CD4-positive, alpha-beta T cell (primary cell): ENCODE data around the gene NLRP14. TPM values are rescaled to one million over a fixed set of nuclear protein-coding genes. Genes with fewer than 3 reads are reported as not detected.

Experiments
- ATAC-seq: fragments of 200-7000 bp; cut with Tn5 transposase; one replicate; pipeline ENCODE4 v1.10.0; 2022; ENCODE audit warnings: mild to moderate bottlenecking; ENCODE audit not compliant: poor library complexity
- CTCF ChIA-PET: fragments of 350-600 bp; sonication (Branson Sonifier 250); formaldehyde crosslinking; loops from one replicate; lab custom pipeline; 2021; ENCODE audit warnings: antibody characterized with exemption, inconsistent platforms; lab: Charles Lee
- POLR2A ChIA-PET: fragments of 350-600 bp; sonication (Branson Sonifier 250); formaldehyde crosslinking; loops from one replicate; lab custom pipeline; 2021; ENCODE audit warnings: antibody characterized with exemption, inconsistent platforms; lab: Charles Lee
- DNase-seq, 14 experiments: peaks; one replicate each; pipeline ENCODE4 v3.0.0-alpha.2; 2013 to 2020; ENCODE audit warnings: mixed read lengths in 2 of 14
- H3K27ac ChIP-seq, 2 donors: one replicate each; pipeline versions ENCODE4 v1.5.1 to v1.7.0; 2013; ENCODE audit warnings: low read length in 2 of 2, low read depth in 1 of 2, mild to moderate bottlenecking in 1 of 2
- H3K27me3 ChIP-seq, 2 experiments: 1 replicate in 1 of 2; 2 replicates in 1 of 2; pipeline versions ENCODE4 v1.6.1 to v1.7.0; 2013; ENCODE audit warnings: low read length in 2 of 2, control low read depth in 1 of 2, mild to moderate bottlenecking in 1 of 2, moderate library complexity in 1 of 2; ENCODE audit not compliant: insufficient read depth in 2 of 2, control insufficient read depth in 1 of 2
- H3K36me3 ChIP-seq: one replicate; pipeline ENCODE4 v1.6.1; 2013; ENCODE audit warnings: low read length, control low read depth; ENCODE audit not compliant: insufficient read depth
- H3K4me1 ChIP-seq: one replicate; pipeline ENCODE4 v1.6.1; 2013; ENCODE audit warnings: low read length, control low read depth; ENCODE audit not compliant: insufficient read depth
- H3K4me3 ChIP-seq: one replicate; pipeline ENCODE4 v1.5.1; 2013; ENCODE audit warnings: mild to moderate bottlenecking, low read length, moderate library complexity
- H3K9me3 ChIP-seq, 2 experiments: 1 replicate in 1 of 2; 2 replicates in 1 of 2; pipeline versions ENCODE4 v1.6.1 to v1.7.0; 2013; ENCODE audit warnings: low read length in 2 of 2, mild to moderate bottlenecking in 2 of 2, control low read depth in 1 of 2, moderate library complexity in 1 of 2; ENCODE audit not compliant: control insufficient read depth in 1 of 2, insufficient read depth in 1 of 2
- H3K27ac Mint-ChIP-seq: one replicate; pipeline ENCODE4 v1.8.0; 2020; ENCODE audit warnings: mixed read lengths
- H3K27me3 Mint-ChIP-seq: one replicate; pipeline ENCODE4 v1.8.0; 2021; ENCODE audit warnings: mixed read lengths
- H3K36me3 Mint-ChIP-seq: one replicate; pipeline ENCODE4 v1.8.0; 2021; ENCODE audit warnings: low read depth, mixed read lengths
- H3K4me1 Mint-ChIP-seq: one replicate; pipeline ENCODE4 v1.8.0; 2021; ENCODE audit warnings: low read depth, mixed read lengths
- H3K4me3 Mint-ChIP-seq: one replicate; pipeline ENCODE4 v1.8.0; 2020; ENCODE audit warnings: mild to moderate bottlenecking, mixed read lengths
- H3K9me3 Mint-ChIP-seq: one replicate; pipeline ENCODE4 v1.8.0; 2020; ENCODE audit warnings: mixed read lengths
- CTCF ChIP-seq: fragments of 200-600 bp; IDR thresholded peaks from one replicate; pipeline ENCODE4 v1.8.0; 2022; ENCODE audit warnings: antibody characterized with exemption, mild to moderate bottlenecking
- intact Hi-C, 2 experiments: fragments of 100-400 bp; cut with DNase I in 1 of 2; cut with micrococcal nuclease in 1 of 2; formaldehyde crosslinking; loops; one replicate each; pipeline versions ENCODE4 v1.15.1 to v1.9.0; 2023 to 2025; cut with DNase I, micrococcal nuclease
- total RNA-seq, 174 experiments: library from RNA in 2 of 174; stranded (reverse) in 2 of 174; gene quantifications; one replicate each; pipeline ENCODE4 v1.2.3 and lab custom pipeline; 2021 to 2026

Gene NLRP14
- total RNA-seq, 2 experiments from 2014 or later: 0.05 TPM; not detected in 1

DNA sequence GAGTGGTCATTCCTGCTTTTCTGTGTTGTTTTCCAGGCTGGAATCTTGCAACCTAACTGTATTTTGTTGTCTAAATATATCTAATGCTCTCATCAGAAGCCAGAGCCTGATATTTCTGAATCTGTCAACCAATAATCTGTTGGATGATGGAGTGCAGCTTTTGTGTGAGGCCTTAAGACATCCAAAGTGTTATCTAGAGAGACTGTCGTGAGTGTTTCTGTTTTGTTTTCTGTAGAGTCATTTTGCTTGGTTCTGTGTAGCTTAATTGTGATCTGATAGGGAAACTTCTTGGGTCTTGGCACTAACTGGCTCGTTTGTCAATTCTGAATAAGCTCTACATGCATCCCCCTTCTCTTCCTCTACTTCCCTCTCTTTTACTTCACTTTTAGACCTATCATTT lies 37.4 kb downstream of the NLRP14 start:
- Mint-ChIP-seq H3K9me3 (no peaks in the 10 kb centered on the region), H3K36me3 (no peaks in the 10 kb centered on the region), H3K4me1 (no peaks in the 10 kb centered on the region), H3K27ac (no peak overlapping the region), H3K27me3 (peaks cover 5% of the 10 kb centered on the region), H3K4me3 (no peak overlapping the region)
- no peak for ATAC-seq
- POLR2A ChIA-PET: no interaction called here
- H3K4me3 ChIP-seq: no peak overlapping the region
- no peaks in the 10 kb centered on the region for H3K9me3 ChIP-seq
- no peaks in the 10 kb centered on the region for H3K4me1 ChIP-seq
- no peak for TF ChIP-seq CTCF
- H3K36me3 ChIP-seq: no peaks in the 10 kb centered on the region
- peaks cover 0 to 4% of the 10 kb centered on the region in 2 experiments for H3K27me3 ChIP-seq
- intact Hi-C loops: no loop called here
- no peak for DNase-seq
- no peak overlapping the region for H3K27ac ChIP-seq
- CTCF ChIA-PET: no interaction called here

- no peak overlapping the region for H3K4me3 ChIP-seq
- H3K36me3 ChIP-seq: no peaks in the 10 kb centered on the region
- H3K27me3 ChIP-seq: peaks cover 0 to 4% of the 10 kb centered on the region in 2 experiments
- no peak overlapping the region for H3K27ac ChIP-seq
- no peaks in the 10 kb centered on the region for H3K9me3 ChIP-seq
- POLR2A ChIA-PET: no interaction called here
- no peak for ATAC-seq
- intact Hi-C loops: no loop called here
- Mint-ChIP-seq H3K9me3 (no peaks in the 10 kb centered on the region), H3K4me3 (no peak overlapping the region), H3K27me3 (peaks cover 5% of the 10 kb centered on the region), H3K36me3 (no peaks in the 10 kb centered on the region), H3K27ac (no peak overlapping the region), H3K4me1 (no peaks in the 10 kb centered on the region)
- DNase-seq: no peak
- no peaks in the 10 kb centered on the region for H3K4me1 ChIP-seq
- no peak for TF ChIP-seq CTCF
- CTCF ChIA-PET: no interaction called here
These were observed 40.6 kb downstream of the NLRP14 start for GRCh38 chr11:7060868-7061267.

- Histone ChIP-seq H3K27me3 (peaks cover 0 to 4% of the 10 kb centered on the region in 2 experiments), H3K36me3 (no peaks in the 10 kb centered on the region), H3K4me1 (no peaks in the 10 kb centered on the region), H3K9me3 (no peaks in the 10 kb centered on the region), H3K4me3 (no peak overlapping the region), H3K27ac (no peak overlapping the region)
- no peak overlapping the region for H3K27ac Mint-ChIP-seq
- ATAC-seq: no peak
- H3K4me1 Mint-ChIP-seq: no peaks in the 10 kb centered on the region
- H3K4me3 Mint-ChIP-seq: no peak overlapping the region
- POLR2A ChIA-PET: no interaction called here
- TF ChIP-seq CTCF: no peak
- intact Hi-C loops: no loop called here
- CTCF ChIA-PET: no interaction called here
- H3K9me3 Mint-ChIP-seq: no peaks in the 10 kb centered on the region
- no peaks in the 10 kb centered on the region for H3K36me3 Mint-ChIP-seq
- DNase-seq: no peak
- H3K27me3 Mint-ChIP-seq: peaks cover 5% of the 10 kb centered on the region
These were observed 42.3 kb downstream of the NLRP14 start for GRCh38 chr11:7062534-7062933.
